NK-92 (cell line): ENCODE measurements around the gene KLHL20.
"Not testable (repeated sequence)": the region's sequence is repeated elsewhere in the genome, so short reads cannot be mapped to it uniquely, and the experiment has no call there.

Experiments
- DNase-seq: peaks from one replicate; lab custom pipeline; 2025; ENCODE audit not compliant: unreplicated experiment; lab: John Stamatoyannopoulos, UW

The KLHL20 gene

GRCh38 chr1:173749137-173749536, 34.4 kb downstream of the KLHL20 start:
- no peak for DNase-seq

- DNase-seq: no peak
Measured at GRCh38 chr1:173753830-173754229, 39.0 kb downstream of the KLHL20 start.

GRCh38 chr1:173757666-173758065, 42.9 kb downstream of the KLHL20 start:
- no peak for DNase-seq

- DNase-seq: no peak
Measured at GRCh38 chr1:173758110-173758509, 43.3 kb downstream of the KLHL20 start.

- no peak for DNase-seq
Measured at GRCh38 chr1:173758980-173759379, 44.2 kb downstream of the KLHL20 start.

GRCh38 chr1:173764331-173764730, 49.5 kb downstream of the KLHL20 start:
- DNase-seq: not testable (repeated sequence)

GRCh38 chr1:173768206-173768605, 53.4 kb downstream of the KLHL20 start:
- no peak for DNase-seq

- no peak for DNase-seq
Measured at GRCh38 chr1:173768827-173769226, 54.0 kb downstream of the KLHL20 start.

- not testable (repeated sequence) for DNase-seq
Measured at GRCh38 chr1:173770330-173770729, 55.5 kb downstream of the KLHL20 start.

- no peak for DNase-seq
Measured at GRCh38 chr1:173771560-173771959, 56.8 kb downstream of the KLHL20 start.

- DNase-seq: no peak
Measured at GRCh38 chr1:173775578-173776226, 60.9 kb downstream of the KLHL20 start.

GRCh38 chr1:173779936-173780335, 65.2 kb downstream of the KLHL20 start:
- no peak for DNase-seq

GRCh38 chr1:173784997-173785396, 70.2 kb downstream of the KLHL20 start:
- DNase-seq: no peak

GRCh38 chr1:173789841-173790240, 75.1 kb downstream of the KLHL20 start:
- DNase-seq: no peak

GRCh38 chr1:173798078-173798477, 83.3 kb downstream of the KLHL20 start:
- no peak for DNase-seq

GRCh38 chr1:173799995-173800394, 85.2 kb downstream of the KLHL20 start:
- DNase-seq: not testable (repeated sequence)

- DNase-seq: no peak
Measured at GRCh38 chr1:173802961-173803360, 88.2 kb downstream of the KLHL20 start.

GRCh38 chr1:173813654-173814053, 98.9 kb downstream of the KLHL20 start:
- not testable (repeated sequence) for DNase-seq

- no peak for DNase-seq
Measured at GRCh38 chr1:173818459-173818858, 103.7 kb downstream of the KLHL20 start.

- DNase-seq: no peak
Measured at GRCh38 chr1:173821680-173822079, 106.9 kb downstream of the KLHL20 start.

GRCh38 chr1:173823781-173824314, 109.1 kb downstream of the KLHL20 start:
- no peak for DNase-seq

GRCh38 chr1:173824315-173825081, 109.7 kb downstream of the KLHL20 start, which contains the start of the genes CENPL and DARS2:
Gene CENPL (minus strand): TSS chr1:173824883. CDS start chr1:173811299, 13,584 bp downstream.
Gene DARS2 (plus strand): TSS chr1:173824673. CDS start chr1:173825230, 557 bp downstream.
- DNase-seq: peak; percentile 68
